ENCODE measurements around the gene SERPINA4. TPM values are rescaled to one million over a fixed set of nuclear protein-coding genes. Genes with fewer than 3 reads are reported as not detected.

SERPINA4 gene
- under 1 TPM in 1 of 6 donors, not detected in 5; 0.13 TPM for total RNA-seq

- no peak for TF ChIP-seq POLR2AphosphoS5 (IDR thresholded peaks at IDR 0.05)
- TF ChIP-seq POLR2A (IDR thresholded peaks at IDR 0.05): no peak
- H3K27ac ChIP-seq: no peak within 1 kb of the TSS
Measured at GRCh38 chr14:94560751-94561655, at the start of gene SERPINA4. SERPINA4 (plus strand) TSS chr14:94561442; CDS start chr14:94563483, 2,041 bp downstream.

GRCh38 chr14:94514351-94514750 is 46.9 kb upstream of the SERPINA4 start:
- Histone ChIP-seq H3K36me3 (no peaks in the 10 kb centered on the region), H3K4me1 (no peaks in the 10 kb centered on the region), H3K9me3 (no peaks in the 10 kb centered on the region), H3K4me3 (no peak overlapping the region), H3K27ac (no peak overlapping the region), H3K27me3 (no peaks in the 10 kb centered on the region)
- no peak for ATAC-seq (ENCODE audit: low FRiP score in 2 of 2)
- TF ChIP-seq, protein P1, sequence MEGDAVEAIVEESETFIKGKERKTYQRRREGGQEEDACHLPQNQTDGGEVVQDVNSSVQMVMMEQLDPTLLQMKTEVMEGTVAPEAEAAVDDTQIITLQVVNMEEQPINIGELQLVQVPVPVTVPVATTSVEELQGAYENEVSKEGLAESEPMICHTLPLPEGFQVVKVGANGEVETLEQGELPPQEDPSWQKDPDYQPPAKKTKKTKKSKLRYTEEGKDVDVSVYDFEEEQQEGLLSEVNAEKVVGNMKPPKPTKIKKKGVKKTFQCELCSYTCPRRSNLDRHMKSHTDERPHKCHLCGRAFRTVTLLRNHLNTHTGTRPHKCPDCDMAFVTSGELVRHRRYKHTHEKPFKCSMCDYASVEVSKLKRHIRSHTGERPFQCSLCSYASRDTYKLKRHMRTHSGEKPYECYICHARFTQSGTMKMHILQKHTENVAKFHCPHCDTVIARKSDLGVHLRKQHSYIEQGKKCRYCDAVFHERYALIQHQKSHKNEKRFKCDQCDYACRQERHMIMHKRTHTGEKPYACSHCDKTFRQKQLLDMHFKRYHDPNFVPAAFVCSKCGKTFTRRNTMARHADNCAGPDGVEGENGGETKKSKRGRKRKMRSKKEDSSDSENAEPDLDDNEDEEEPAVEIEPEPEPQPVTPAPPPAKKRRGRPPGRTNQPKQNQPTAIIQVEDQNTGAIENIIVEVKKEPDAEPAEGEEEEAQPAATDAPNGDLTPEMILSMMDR (IDR thresholded peaks at IDR 0.05): no peak
- TF ChIP-seq EP300 (IDR thresholded peaks at IDR 0.05): no peak
- TF ChIP-seq POLR2A (IDR thresholded peaks at IDR 0.05): no peak
- TF ChIP-seq POLR2AphosphoS5 (IDR thresholded peaks at IDR 0.05): no peak
- 77 to 92% methylated on average over 5 to 7 of the region's 7 CpGs for WGBS, 2 donors
- DNase-seq: no peak

More at GRCh38 chr14:94560751-94561655, at the start of gene SERPINA4:
- Histone ChIP-seq H3K9me3 (no peaks in the 10 kb centered on the region), H3K36me3 (no peaks in the 10 kb centered on the region), H3K27me3 (no peaks in the 10 kb centered on the region), H3K4me1 (no peaks in the 10 kb centered on the region), H3K4me3 (no peak within 1 kb of the TSS)
- peak in 1 of 2 donors; percentile 10 for DNase-seq
- peak in 1 of 2 donors; percentile 4 for ATAC-seq (ENCODE audit: low FRiP score in 2 of 2)
- WGBS, 2 donors: 77 to 78% methylated on average over 8 to 10 of the region's 11 CpGs

DNA sequence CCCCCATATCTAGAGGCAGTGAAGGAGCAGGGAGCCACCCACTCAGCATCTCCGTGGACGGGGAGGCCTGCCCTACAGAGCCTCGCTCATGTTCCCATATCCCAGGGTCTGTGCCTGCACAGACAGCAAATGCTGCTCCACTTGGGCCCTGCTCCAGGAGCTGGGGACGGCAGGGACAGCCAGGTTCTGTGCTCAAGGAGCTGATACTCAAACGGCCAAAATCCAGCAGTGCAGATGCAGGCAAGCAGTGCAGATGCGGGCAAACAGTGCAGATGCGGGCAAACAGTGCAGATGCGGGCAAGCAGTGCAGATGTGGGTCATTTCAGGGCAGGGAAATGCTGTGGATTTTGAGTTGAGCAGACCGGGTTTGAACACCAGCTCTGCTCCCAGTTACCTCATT is 45.8 kb upstream of the SERPINA4 start:
- Histone ChIP-seq H3K4me1 (no peaks in the 10 kb centered on the region), H3K4me3 (no peak overlapping the region), H3K27me3 (no peaks in the 10 kb centered on the region), H3K9me3 (no peaks in the 10 kb centered on the region), H3K36me3 (no peaks in the 10 kb centered on the region), H3K27ac (no peak overlapping the region)
- ATAC-seq (ENCODE audit: low FRiP score in 2 of 2) (no peak), DNase-seq (no peak)
- TF ChIP-seq POLR2AphosphoS5 (IDR thresholded peaks at IDR 0.05) (no peak), EP300 (IDR thresholded peaks at IDR 0.05) (no peak), POLR2A (IDR thresholded peaks at IDR 0.05) (no peak)
- TF ChIP-seq, protein P1 (IDR thresholded peaks at IDR 0.05): no peak
- 81 to 88% methylated on average over 7 to 8 of the region's 9 CpGs for WGBS, 2 donors

DNA sequence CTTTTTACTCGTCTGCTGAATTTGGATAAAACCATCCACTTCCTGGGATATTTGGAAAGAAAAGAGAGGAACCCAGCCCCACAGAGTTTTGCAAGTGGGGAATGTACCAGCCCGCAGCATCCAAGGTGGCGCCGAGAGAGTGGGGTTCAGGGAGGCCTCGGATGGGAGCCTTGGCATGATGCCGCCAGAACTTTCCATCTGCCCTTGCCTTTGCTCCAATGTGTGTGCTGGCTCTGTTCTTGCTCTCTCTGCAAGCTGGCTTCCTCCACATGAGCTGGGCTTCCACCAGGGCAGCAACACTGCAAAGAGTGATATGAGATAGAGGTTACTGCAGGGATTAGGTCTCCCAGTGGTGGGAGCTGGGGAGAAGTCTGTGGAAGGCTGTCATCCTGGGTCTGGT is 45.4 kb upstream of the SERPINA4 start:
- no peak for DNase-seq
- Histone ChIP-seq H3K36me3 (no peaks in the 10 kb centered on the region), H3K27ac (no peak overlapping the region), H3K4me1 (no peaks in the 10 kb centered on the region), H3K9me3 (no peaks in the 10 kb centered on the region), H3K27me3 (no peaks in the 10 kb centered on the region), H3K4me3 (no peak overlapping the region)
- WGBS, 2 donors: 85 to 97% methylated on average over 4 to 6 of the region's 6 CpGs
- ATAC-seq (ENCODE audit: low FRiP score in 2 of 2): no peak
- TF ChIP-seq, protein P1 (IDR thresholded peaks at IDR 0.05): no peak
- TF ChIP-seq EP300 (IDR thresholded peaks at IDR 0.05) (no peak), POLR2AphosphoS5 (IDR thresholded peaks at IDR 0.05) (no peak), POLR2A (IDR thresholded peaks at IDR 0.05) (no peak)

- TF ChIP-seq EP300 (IDR thresholded peaks at IDR 0.05) (no peak), POLR2A (IDR thresholded peaks at IDR 0.05) (no peak), POLR2AphosphoS5 (IDR thresholded peaks at IDR 0.05) (no peak)
- TF ChIP-seq, protein P1 (IDR thresholded peaks at IDR 0.05): no peak
Measured at GRCh38 chr14:94517248-94517640, 44.0 kb upstream of the SERPINA4 start.

More at GRCh38 chr14:94517248-94517640, 44.0 kb upstream of the SERPINA4 start:
- Histone ChIP-seq H3K4me3 (no peak overlapping the region), H3K27me3 (no peaks in the 10 kb centered on the region), H3K36me3 (no peaks in the 10 kb centered on the region), H3K9me3 (no peaks in the 10 kb centered on the region), H3K4me1 (no peaks in the 10 kb centered on the region), H3K27ac (no peak overlapping the region)
- no peak for ATAC-seq (ENCODE audit: low FRiP score in 2 of 2)
- no peak for DNase-seq
- WGBS, 2 donors: 73 to 76% methylated on average over 10 of the region's 10 CpGs
